Measurements from ENCODE around the gene SLC27A5. TPM values are rescaled to one million over a fixed set of nuclear protein-coding genes. Genes with fewer than 3 reads are reported as not detected.
"Not testable (repeated sequence)": the region's sequence is repeated elsewhere in the genome, so short reads cannot be mapped to it uniquely, and the experiment has no call there.

SLC27A5 gene
- total and polyA plus RNA-seq, 2 of the 4 experiments (the other 2 are of a cell fraction), result 7.7 to 11.2 TPM

DNA sequence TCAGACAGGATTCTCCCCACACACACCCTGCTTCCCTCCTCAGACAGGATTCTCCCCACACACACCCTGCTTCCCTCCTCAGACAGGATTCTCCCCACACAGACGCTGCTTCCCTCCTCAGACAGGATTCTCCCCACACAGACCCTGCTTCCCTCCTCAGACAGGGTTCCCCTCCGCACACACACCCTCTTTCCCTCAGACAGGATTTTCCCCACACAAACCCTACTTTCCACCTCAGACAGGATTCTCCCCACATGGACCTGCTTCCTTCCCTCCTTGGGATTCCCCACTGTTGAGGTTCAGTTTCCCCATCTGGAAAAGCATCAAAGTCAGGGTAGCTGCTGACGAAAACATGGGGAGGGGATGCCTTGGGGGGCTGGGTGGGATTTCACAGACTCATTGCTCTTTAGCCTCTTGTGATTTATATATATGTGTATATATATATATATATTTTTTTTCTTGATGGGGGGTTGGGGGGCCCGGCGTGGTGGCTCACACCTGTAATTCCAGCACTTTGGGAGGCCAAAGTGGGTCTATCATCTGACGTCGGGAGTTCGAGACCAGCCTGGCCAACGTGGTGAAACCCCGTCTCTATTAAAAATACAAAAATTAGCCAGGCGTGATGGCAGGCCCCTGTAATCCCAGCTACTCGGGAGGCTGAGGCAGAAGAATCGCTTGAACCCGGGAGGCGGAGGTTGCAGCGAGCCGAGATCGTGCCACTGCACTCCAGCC lies 31.0 kb upstream of the SLC27A5 start:
- H3K14ac ChIP-seq (replicated peaks; ENCODE audit: low read depth, low read length); H3K4me2 ChIP-seq (ENCODE audit: low read depth, low read length); H2BK20ac ChIP-seq (ENCODE audit: low read depth, low read length); H2BK120ac ChIP-seq (ENCODE audit: low read depth, low read length); intact Hi-C loops (cut with micrococcal nuclease); H3K18ac ChIP-seq (ENCODE audit: low read depth, low read length); H2AFZ ChIP-seq (replicated peaks; ENCODE audit: low read length, poor library complexity); H2BK15ac ChIP-seq (ENCODE audit: low read depth, low read length); POLR2A ChIA-PET (ENCODE audit: unreplicated experiment); DNase-seq; H2AK5ac ChIP-seq (ENCODE audit: low read depth, low read length); H4K91ac ChIP-seq (ENCODE audit: insufficient read depth, low read depth, low read length); in situ Hi-C loops (cut with MboI; ENCODE audit: low sequenced_read_pairs); H3K4me3 ChIP-seq (ENCODE audit: insufficient read depth, low read depth, low read length); H3K56ac ChIP-seq (ENCODE audit: extremely low read depth, insufficient read depth, low read length); H4K5ac ChIP-seq (ENCODE audit: low read depth, low read length); H3K27ac ChIP-seq (ENCODE audit: insufficient read depth, low read length); H2BK5ac ChIP-seq (ENCODE audit: low read depth, low read length, poor library complexity, severe bottlenecking); ATAC-seq (ENCODE audit: low read depth); H3K9me3 ChIP-seq (ENCODE audit: control insufficient read depth, insufficient read depth, low read length); CTCF ChIA-PET; dilution Hi-C loops (cut with HindIII; ENCODE audit: low sequenced_read_pairs, unreplicated experiment); BruUV-seq (replicated peaks); H3K23ac ChIP-seq (ENCODE audit: low read depth, low read length): not testable (repeated sequence)
- 96% methylated on average over 5 of the region's 18 CpGs; no CpG with 5 or more reads in 1 of the 2 experiments for WGBS, 2 experiments (ENCODE audit: extremely low coverage in 2 of 2, insufficient read length in 1 of 2)
- H3K9ac ChIP-seq (ENCODE audit: low read depth, low read length), result 0 out of 2 replicates have a peak overlapping the region, but pooled peaks have one; percentile 66
- peaks cover 18% of the 10 kb centered on the region for H3K27me3 ChIP-seq (ENCODE audit: control insufficient read depth, insufficient read depth, low read length)
- peaks cover 42% of the 10 kb centered on the region for H4K20me1 ChIP-seq (ENCODE audit: insufficient read depth, low read length)
- H4K8ac ChIP-seq (ENCODE audit: low read depth in 2 of 2, low read length in 2 of 2), result peak overlapping the region; percentile 43 to 69; a peak in 2 of 4 replicates
- H3K4me1 ChIP-seq (ENCODE audit: control insufficient read depth, insufficient read depth, low read length), result peaks cover 13% of the 10 kb centered on the region
- peaks cover 19% of the 10 kb centered on the region for H3K36me3 ChIP-seq (ENCODE audit: control insufficient read depth, insufficient read depth, low read length)
- peaks cover 3 to 29% of the 10 kb centered on the region in 2 experiments; a peak in 3 of 4 replicates for H3K79me1 ChIP-seq (ENCODE audit: low read depth in 1 of 2, low read length in 2 of 2)
- peak overlapping the region; percentile 65 for H2AK9ac ChIP-seq (replicated peaks; ENCODE audit: low read depth, low read length, poor library complexity)
- H3K4ac ChIP-seq (ENCODE audit: low read depth, low read length), result 0 out of 2 replicates have a peak overlapping the region, but pooled peaks have one; percentile 48
- peaks cover 13% of the 10 kb centered on the region for H3K9me1 ChIP-seq (ENCODE audit: insufficient read depth, low read length)

DNA sequence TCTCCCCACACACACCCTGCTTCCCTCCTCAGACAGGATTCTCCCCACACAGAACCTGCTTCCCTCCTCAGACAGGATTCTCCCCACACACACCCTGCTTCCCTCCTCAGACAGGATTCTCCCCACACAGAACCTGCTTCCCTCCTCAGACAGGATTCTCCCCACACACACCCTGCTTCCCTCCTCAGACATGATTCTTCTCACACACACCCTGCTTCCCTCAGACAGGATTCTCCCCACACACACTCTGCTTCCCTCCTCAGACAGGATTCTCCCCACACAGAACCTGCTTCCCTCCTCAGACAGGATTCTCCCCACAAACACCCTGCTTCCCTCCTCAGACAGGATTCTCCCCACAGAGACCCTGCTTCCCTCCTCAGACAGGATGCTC lies 27.4 kb upstream of the SLC27A5 start:
- H3K9ac ChIP-seq (ENCODE audit: low read depth, low read length); CTCF ChIA-PET; H4K91ac ChIP-seq (ENCODE audit: insufficient read depth, low read depth, low read length); H3K4ac ChIP-seq (ENCODE audit: low read depth, low read length); dilution Hi-C loops (cut with HindIII; ENCODE audit: low sequenced_read_pairs, unreplicated experiment); H3K56ac ChIP-seq (ENCODE audit: extremely low read depth, insufficient read depth, low read length); H3K9me1 ChIP-seq (ENCODE audit: insufficient read depth, low read length); H3K4me3 ChIP-seq (ENCODE audit: insufficient read depth, low read depth, low read length); H3K9me3 ChIP-seq (ENCODE audit: control insufficient read depth, insufficient read depth, low read length); H3K4me1 ChIP-seq (ENCODE audit: control insufficient read depth, insufficient read depth, low read length); H4K8ac ChIP-seq (ENCODE audit: low read depth in 2 of 2, low read length in 2 of 2); H2AK5ac ChIP-seq (ENCODE audit: low read depth, low read length); intact Hi-C loops (cut with micrococcal nuclease); H4K5ac ChIP-seq (ENCODE audit: low read depth, low read length); POLR2A ChIA-PET (ENCODE audit: unreplicated experiment); H3K79me1 ChIP-seq (ENCODE audit: low read depth in 1 of 2, low read length in 2 of 2); H3K4me2 ChIP-seq (ENCODE audit: low read depth, low read length); H2BK15ac ChIP-seq (ENCODE audit: low read depth, low read length); BruUV-seq (replicated peaks); H3K18ac ChIP-seq (ENCODE audit: low read depth, low read length); in situ Hi-C loops (cut with MboI; ENCODE audit: low sequenced_read_pairs); ATAC-seq (ENCODE audit: low read depth); H3K23ac ChIP-seq (ENCODE audit: low read depth, low read length); DNase-seq; H2BK120ac ChIP-seq (ENCODE audit: low read depth, low read length); H3K27ac ChIP-seq (ENCODE audit: insufficient read depth, low read length); H3K14ac ChIP-seq (replicated peaks; ENCODE audit: low read depth, low read length); H2BK5ac ChIP-seq (ENCODE audit: low read depth, low read length, poor library complexity, severe bottlenecking); H4K20me1 ChIP-seq (ENCODE audit: insufficient read depth, low read length); H2AFZ ChIP-seq (replicated peaks; ENCODE audit: low read length, poor library complexity); H2BK20ac ChIP-seq (ENCODE audit: low read depth, low read length); H2AK9ac ChIP-seq (replicated peaks; ENCODE audit: low read depth, low read length, poor library complexity); H3K36me3 ChIP-seq (ENCODE audit: control insufficient read depth, insufficient read depth, low read length): not testable (repeated sequence)
- H3K27me3 ChIP-seq (ENCODE audit: control insufficient read depth, insufficient read depth, low read length), result peaks cover 34% of the 10 kb centered on the region
